ENCODE data around the gene AIRE.

AIRE gene

DNA sequence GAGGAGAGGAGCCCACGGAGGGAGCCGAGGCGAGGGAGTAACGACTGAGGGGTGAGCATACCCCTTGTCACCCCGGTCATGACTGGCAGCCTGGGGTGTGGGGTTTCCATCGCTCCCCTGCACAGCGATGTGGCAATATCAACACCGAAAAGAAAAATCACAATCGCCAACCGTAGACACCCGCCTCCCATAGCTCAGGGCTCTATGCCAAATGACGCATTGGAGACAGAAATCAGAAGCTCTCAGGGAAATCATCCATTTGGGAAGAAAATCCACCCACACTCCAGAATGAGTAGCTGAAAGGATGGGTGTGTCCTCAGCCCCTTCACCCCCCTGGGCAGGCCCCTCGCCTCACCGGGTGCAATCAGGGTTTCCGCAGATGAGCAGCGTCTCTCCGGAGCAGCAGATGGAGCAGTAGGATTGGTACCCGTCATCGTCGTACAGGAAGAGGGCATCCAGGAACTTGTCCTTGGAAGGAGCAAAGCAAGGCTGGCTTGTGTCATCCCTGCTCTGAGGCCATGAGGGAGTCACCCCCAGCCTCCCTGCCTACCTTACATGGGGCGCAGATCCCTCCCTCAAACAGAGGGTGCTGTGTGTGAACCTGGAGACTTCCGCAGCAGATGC, 26.5 kb upstream of the AIRE start:
- Histone ChIP-seq H3K27ac (ENCODE audit: low read length) (no peak overlapping the region), H3K27me3 (ENCODE audit: control insufficient read depth in 1 of 2, insufficient read depth in 2 of 2, low read length in 2 of 2) (peaks cover 0 to 4% of the 10 kb centered on the region in 2 donors)

GRCh38 chr21:44260066-44260465, 25.6 kb upstream of the AIRE start:
- H3K9ac ChIP-seq (ENCODE audit: low read length in 2 of 2), result no peak overlapping the region
- H3K36me3 ChIP-seq (ENCODE audit: control insufficient read depth in 2 of 2, insufficient read depth in 2 of 2, low read length in 2 of 2), result no peaks in the 10 kb centered on the region
- peaks cover 0 to 7% of the 10 kb centered on the region in 2 donors for H3K9me3 ChIP-seq (ENCODE audit: control insufficient read depth in 2 of 2, low read length in 2 of 2)
- no peaks in the 10 kb centered on the region for H3K4me1 ChIP-seq (ENCODE audit: control insufficient read depth, insufficient read depth, low read length)
- H3K4me3 ChIP-seq (ENCODE audit: low read length in 2 of 2), result no peak overlapping the region
- H3K27me3 ChIP-seq (ENCODE audit: control insufficient read depth in 1 of 2, insufficient read depth in 2 of 2, low read length in 2 of 2), result peaks cover 0 to 4% of the 10 kb centered on the region in 2 donors
- H3K27ac ChIP-seq (ENCODE audit: low read length), result no peak overlapping the region

More for the DNA sequence above, 26.5 kb upstream of the AIRE start:
- no peaks in the 10 kb centered on the region for H3K4me1 ChIP-seq (ENCODE audit: control insufficient read depth, insufficient read depth, low read length)
- H3K4me3 ChIP-seq (ENCODE audit: low read length in 2 of 2), result no peak overlapping the region
- peaks cover 0 to 7% of the 10 kb centered on the region in 2 donors for H3K9me3 ChIP-seq (ENCODE audit: control insufficient read depth in 2 of 2, low read length in 2 of 2)
- no peaks in the 10 kb centered on the region for H3K36me3 ChIP-seq (ENCODE audit: control insufficient read depth in 2 of 2, insufficient read depth in 2 of 2, low read length in 2 of 2)
- H3K9ac ChIP-seq (ENCODE audit: low read length in 2 of 2), result no peak overlapping the region

DNA sequence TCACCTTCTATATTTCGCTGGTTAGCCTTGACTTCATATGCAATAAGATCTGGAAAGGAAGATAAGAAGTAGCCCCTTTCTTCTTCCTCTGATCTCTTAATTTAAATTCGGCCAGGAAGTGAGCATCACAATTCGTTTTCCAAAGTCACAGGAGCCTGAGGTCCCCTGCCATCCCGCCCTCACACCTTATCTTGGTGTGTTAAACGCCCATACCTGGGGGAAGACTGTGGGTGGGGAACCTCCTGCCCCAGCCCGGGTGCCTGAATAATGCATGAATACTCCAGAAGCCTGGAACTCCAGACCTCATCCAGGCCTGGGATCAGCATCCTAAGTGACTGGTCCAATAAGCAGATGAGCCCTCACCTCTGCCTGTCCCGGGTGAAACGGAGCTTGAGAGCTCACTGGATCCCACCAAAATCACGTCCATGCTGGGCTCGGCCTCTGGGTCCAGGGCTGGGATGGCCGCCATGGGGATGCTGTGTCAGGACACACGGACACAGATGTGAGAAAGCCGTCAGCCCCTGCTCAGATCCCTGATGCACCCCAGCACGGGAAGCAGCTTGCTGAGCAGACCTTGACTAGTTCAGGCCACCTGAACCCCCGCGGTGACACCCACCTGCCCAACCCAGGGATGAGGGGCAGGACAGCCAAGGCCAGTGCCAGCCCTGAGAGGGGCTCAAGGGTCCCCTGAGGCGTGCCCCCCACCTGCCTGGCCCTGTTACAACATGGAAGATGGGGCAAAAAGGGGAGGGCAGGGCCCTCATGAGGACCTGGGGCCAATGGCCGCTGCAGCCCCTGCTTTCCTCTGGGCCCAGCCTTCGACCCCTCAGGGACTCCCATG, 24.7 kb upstream of the AIRE start:
- Histone ChIP-seq H3K9ac (ENCODE audit: low read length in 2 of 2) (no peak overlapping the region), H3K4me3 (ENCODE audit: low read length in 2 of 2) (no peak overlapping the region), H3K4me1 (ENCODE audit: control insufficient read depth, insufficient read depth, low read length) (no peaks in the 10 kb centered on the region)

GRCh38 chr21:44261675-44262295, 23.9 kb upstream of the AIRE start, which contains the start of gene DNMT3L:
Gene DNMT3L, minus strand, starts transcription at chr21:44261897. Its CDS starts 638 bp downstream, at chr21:44261259.
- H3K4me1 ChIP-seq (ENCODE audit: control insufficient read depth, insufficient read depth, low read length), result no peaks in the 10 kb centered on the region
- H3K36me3 ChIP-seq (ENCODE audit: control insufficient read depth in 2 of 2, insufficient read depth in 2 of 2, low read length in 2 of 2), result no peaks in the 10 kb centered on the region
- H3K9ac ChIP-seq (ENCODE audit: low read length in 2 of 2), result no peak within 1 kb of the TSS
- no peak within 1 kb of the TSS for H3K4me3 ChIP-seq (ENCODE audit: low read length in 2 of 2)
- no peak within 1 kb of the TSS for H3K27ac ChIP-seq (ENCODE audit: low read length)
- H3K27me3 ChIP-seq (ENCODE audit: control insufficient read depth in 1 of 2, insufficient read depth in 2 of 2, low read length in 2 of 2), result peaks cover 0 to 4% of the 10 kb centered on the region in 2 donors
- peaks cover 0 to 7% of the 10 kb centered on the region in 2 donors for H3K9me3 ChIP-seq (ENCODE audit: control insufficient read depth in 2 of 2, low read length in 2 of 2)

More for the DNA sequence above, 24.7 kb upstream of the AIRE start:
- Histone ChIP-seq H3K36me3 (ENCODE audit: control insufficient read depth in 2 of 2, insufficient read depth in 2 of 2, low read length in 2 of 2) (no peaks in the 10 kb centered on the region), H3K27ac (ENCODE audit: low read length) (no peak overlapping the region), H3K9me3 (ENCODE audit: control insufficient read depth in 2 of 2, low read length in 2 of 2) (peaks cover 0 to 7% of the 10 kb centered on the region in 2 donors), H3K27me3 (ENCODE audit: control insufficient read depth in 1 of 2, insufficient read depth in 2 of 2, low read length in 2 of 2) (peaks cover 0 to 4% of the 10 kb centered on the region in 2 donors)

DNA sequence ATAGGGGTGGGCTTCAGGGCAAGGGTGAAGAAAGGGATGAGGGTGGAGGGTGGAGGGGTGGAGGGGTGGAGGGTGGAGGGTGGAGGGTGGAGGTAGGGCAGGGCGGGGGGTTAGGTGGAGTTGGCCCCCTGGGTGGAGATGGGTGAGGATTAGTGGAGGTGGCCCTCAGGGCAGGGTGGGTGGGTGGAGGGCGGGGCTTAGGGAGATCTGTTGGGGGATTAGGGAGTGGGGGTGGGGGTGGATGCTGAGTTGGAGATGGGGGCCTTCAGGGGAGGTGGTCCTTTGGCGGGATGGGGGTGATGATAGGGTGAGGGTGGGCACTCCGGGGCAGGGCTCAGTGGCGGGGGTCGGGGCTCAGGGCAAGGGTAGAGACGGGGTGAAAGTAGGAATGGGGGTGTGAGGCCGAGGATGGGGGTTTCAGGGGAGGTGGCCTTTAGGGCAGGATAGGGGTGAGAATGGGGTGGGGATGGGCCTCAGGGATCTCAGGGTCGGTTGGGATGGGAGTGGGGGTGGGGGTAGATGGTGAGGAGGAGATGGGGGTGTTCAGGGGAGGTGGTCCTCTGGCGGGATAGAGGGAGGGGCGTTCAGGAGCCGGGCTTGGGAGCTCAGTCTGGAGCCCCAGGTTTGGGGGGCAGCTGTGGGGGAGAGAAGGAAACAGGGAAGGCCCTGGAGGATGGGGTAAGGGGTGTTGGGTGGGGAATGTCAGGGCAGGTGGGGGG, 23.2 kb upstream of the AIRE start:
- H3K27me3 ChIP-seq (ENCODE audit: control insufficient read depth in 1 of 2, insufficient read depth in 2 of 2, low read length in 2 of 2), result peaks cover 0 to 4% of the 10 kb centered on the region in 2 donors
- no peak overlapping the region for H3K27ac ChIP-seq (ENCODE audit: low read length)
- H3K4me3 ChIP-seq (ENCODE audit: low read length in 2 of 2), result no peak overlapping the region
- no peak overlapping the region for H3K9ac ChIP-seq (ENCODE audit: low read length in 2 of 2)
- peaks cover 0 to 7% of the 10 kb centered on the region in 2 donors for H3K9me3 ChIP-seq (ENCODE audit: control insufficient read depth in 2 of 2, low read length in 2 of 2)
- H3K4me1 ChIP-seq (ENCODE audit: control insufficient read depth, insufficient read depth, low read length), result no peaks in the 10 kb centered on the region
- H3K36me3 ChIP-seq (ENCODE audit: control insufficient read depth in 2 of 2, insufficient read depth in 2 of 2, low read length in 2 of 2), result no peaks in the 10 kb centered on the region

DNA sequence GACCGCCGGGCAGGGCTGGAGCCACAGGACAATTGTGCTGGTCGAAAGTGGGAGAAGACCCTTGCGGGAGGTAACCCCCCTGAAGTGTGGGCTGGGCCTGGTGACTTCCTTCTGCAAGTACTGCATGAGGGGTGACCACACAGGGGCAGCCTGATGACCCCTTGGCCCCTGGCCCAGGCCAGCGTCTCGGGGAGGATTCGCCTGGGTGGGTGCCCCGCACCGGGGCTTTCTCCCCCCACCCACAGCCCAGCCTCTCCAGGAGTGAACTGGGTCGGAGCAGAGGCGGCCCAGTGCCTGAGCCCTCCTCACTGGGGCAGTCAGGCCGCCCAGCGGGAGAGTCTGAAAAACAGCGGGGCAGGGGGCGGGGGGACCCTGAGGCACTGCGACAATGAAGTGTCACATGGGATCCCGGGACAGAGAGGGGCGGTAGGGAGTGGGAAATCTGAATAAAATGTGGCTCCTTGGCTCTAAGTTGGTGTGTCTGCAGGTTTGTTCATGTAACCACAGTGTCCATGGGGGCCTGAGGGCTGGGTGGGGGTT, 22.4 kb upstream of the AIRE start:
- H3K9me3 ChIP-seq (ENCODE audit: control insufficient read depth in 2 of 2, low read length in 2 of 2), result peaks cover 0 to 7% of the 10 kb centered on the region in 2 donors
- no peak overlapping the region for H3K9ac ChIP-seq (ENCODE audit: low read length in 2 of 2)
- H3K36me3 ChIP-seq (ENCODE audit: control insufficient read depth in 2 of 2, insufficient read depth in 2 of 2, low read length in 2 of 2), result no peaks in the 10 kb centered on the region
- H3K4me3 ChIP-seq (ENCODE audit: low read length in 2 of 2), result no peak overlapping the region
- peaks cover 0 to 4% of the 10 kb centered on the region in 2 donors for H3K27me3 ChIP-seq (ENCODE audit: control insufficient read depth in 1 of 2, insufficient read depth in 2 of 2, low read length in 2 of 2)
- no peak overlapping the region for H3K27ac ChIP-seq (ENCODE audit: low read length)
- no peaks in the 10 kb centered on the region for H3K4me1 ChIP-seq (ENCODE audit: control insufficient read depth, insufficient read depth, low read length)

DNA sequence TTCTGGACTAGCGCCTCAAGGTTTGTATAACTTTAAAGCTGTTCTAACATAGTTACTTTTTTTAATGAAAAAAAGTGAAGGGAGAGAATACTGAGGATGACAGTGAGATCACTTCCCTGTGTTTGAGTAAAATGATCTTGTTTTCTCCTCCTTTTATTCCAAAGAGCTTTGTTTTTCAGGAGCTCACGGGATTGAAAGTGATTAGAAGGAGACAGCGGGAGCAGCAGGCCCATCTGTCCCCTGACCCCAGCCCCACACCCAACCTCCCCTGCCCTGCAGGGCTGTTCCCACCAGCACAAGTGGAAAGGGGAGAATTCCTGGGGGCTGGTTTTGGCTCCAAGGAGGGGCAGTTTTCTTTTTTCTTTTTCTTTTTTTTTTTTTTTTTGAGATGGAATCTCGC, 21.9 kb upstream of the AIRE start:
- H3K27me3 ChIP-seq (ENCODE audit: control insufficient read depth in 1 of 2, insufficient read depth in 2 of 2, low read length in 2 of 2), result peaks cover 0 to 4% of the 10 kb centered on the region in 2 donors
- H3K9ac ChIP-seq (ENCODE audit: low read length in 2 of 2), result no peak overlapping the region
- H3K4me1 ChIP-seq (ENCODE audit: control insufficient read depth, insufficient read depth, low read length), result no peaks in the 10 kb centered on the region
- no peak overlapping the region for H3K27ac ChIP-seq (ENCODE audit: low read length)
- no peaks in the 10 kb centered on the region for H3K36me3 ChIP-seq (ENCODE audit: control insufficient read depth in 2 of 2, insufficient read depth in 2 of 2, low read length in 2 of 2)
- no peak overlapping the region for H3K4me3 ChIP-seq (ENCODE audit: low read length in 2 of 2)
- peaks cover 0 to 7% of the 10 kb centered on the region in 2 donors for H3K9me3 ChIP-seq (ENCODE audit: control insufficient read depth in 2 of 2, low read length in 2 of 2)

- Histone ChIP-seq H3K9ac (ENCODE audit: low read length in 2 of 2) (no peak overlapping the region), H3K27me3 (ENCODE audit: control insufficient read depth in 1 of 2, insufficient read depth in 2 of 2, low read length in 2 of 2) (peaks cover 0 to 4% of the 10 kb centered on the region in 2 donors), H3K4me1 (ENCODE audit: control insufficient read depth, insufficient read depth, low read length) (no peaks in the 10 kb centered on the region), H3K4me3 (ENCODE audit: low read length in 2 of 2) (no peak overlapping the region), H3K27ac (ENCODE audit: low read length) (no peak overlapping the region), H3K36me3 (ENCODE audit: control insufficient read depth in 2 of 2, insufficient read depth in 2 of 2, low read length in 2 of 2) (no peaks in the 10 kb centered on the region), H3K9me3 (ENCODE audit: control insufficient read depth in 2 of 2, low read length in 2 of 2) (no peaks in the 10 kb centered on the region)
Observed at GRCh38 chr21:44265734-44266270, 19.9 kb upstream of the AIRE start.

- H3K36me3 ChIP-seq (ENCODE audit: control insufficient read depth in 2 of 2, insufficient read depth in 2 of 2, low read length in 2 of 2), result no peaks in the 10 kb centered on the region
- no peaks in the 10 kb centered on the region for H3K27me3 ChIP-seq (ENCODE audit: control insufficient read depth in 1 of 2, insufficient read depth in 2 of 2, low read length in 2 of 2)
- no peaks in the 10 kb centered on the region for H3K4me1 ChIP-seq (ENCODE audit: control insufficient read depth, insufficient read depth, low read length)
- H3K9ac ChIP-seq (ENCODE audit: low read length in 2 of 2), result no peak overlapping the region
- no peaks in the 10 kb centered on the region for H3K9me3 ChIP-seq (ENCODE audit: control insufficient read depth in 2 of 2, low read length in 2 of 2)
- no peak overlapping the region for H3K27ac ChIP-seq (ENCODE audit: low read length)
- no peak overlapping the region for H3K4me3 ChIP-seq (ENCODE audit: low read length in 2 of 2)
Observed at GRCh38 chr21:44267655-44268142, 18.0 kb upstream of the AIRE start.

DNA sequence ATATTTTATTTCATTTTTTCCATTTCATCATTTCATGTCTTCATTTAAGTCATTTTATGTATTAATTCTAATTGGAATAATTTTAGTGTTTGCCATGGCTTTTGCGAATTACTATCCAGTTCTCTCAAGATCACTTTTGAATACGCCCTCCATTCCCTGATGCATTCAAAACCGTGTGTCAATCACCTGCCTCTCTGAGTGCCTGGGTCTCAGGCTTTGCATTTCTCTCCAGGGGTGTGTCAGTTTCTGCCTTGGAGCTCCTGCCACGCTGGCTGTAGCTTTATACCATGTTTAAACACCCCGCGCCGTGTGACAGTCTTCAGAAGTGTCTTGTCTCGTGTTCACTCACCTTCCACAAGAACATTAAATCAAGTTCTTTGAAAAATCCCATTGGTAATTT, 16.6 kb upstream of the AIRE start:
- Histone ChIP-seq H3K27ac (ENCODE audit: low read length) (no peak overlapping the region), H3K27me3 (ENCODE audit: control insufficient read depth in 1 of 2, insufficient read depth in 2 of 2, low read length in 2 of 2) (no peaks in the 10 kb centered on the region), H3K36me3 (ENCODE audit: control insufficient read depth in 2 of 2, insufficient read depth in 2 of 2, low read length in 2 of 2) (no peaks in the 10 kb centered on the region), H3K4me1 (ENCODE audit: control insufficient read depth, insufficient read depth, low read length) (no peaks in the 10 kb centered on the region), H3K9me3 (ENCODE audit: control insufficient read depth in 2 of 2, low read length in 2 of 2) (no peaks in the 10 kb centered on the region), H3K9ac (ENCODE audit: low read length in 2 of 2) (no peak overlapping the region), H3K4me3 (ENCODE audit: low read length in 2 of 2) (no peak overlapping the region)
